Mesenchymal stem cell (in vitro differentiated cells and primary cell): Measurements from ENCODE around the gene USP28.

ENCODE experiments used
- DNase-seq: peaks from one replicate; pipeline ENCODE4 v3.0.0-alpha.2; 2013
- H2AFZ ChIP-seq: one replicate; pipeline ENCODE4 v1.6.1; 2013; ENCODE audit warnings: low read depth, mild to moderate bottlenecking, control low read depth, inconsistent platforms, low read length, moderate library complexity
- H2AK5ac ChIP-seq: 2 replicates; pipeline ENCODE4 v1.6.1; 2013; ENCODE audit warnings: low read length, moderate library complexity, mild to moderate bottlenecking, inconsistent platforms; ENCODE audit not compliant: severe bottlenecking
- H2BK120ac ChIP-seq: one replicate; pipeline ENCODE4 v1.6.1; 2013; ENCODE audit warnings: low read depth, mild to moderate bottlenecking, inconsistent platforms, low read length, moderate library complexity
- H2BK12ac ChIP-seq, 2 experiments: one replicate each; pipeline ENCODE4 v1.6.1; 2013; ENCODE audit warnings: inconsistent platforms in 2 of 2, low read length in 2 of 2, mild to moderate bottlenecking in 2 of 2, moderate library complexity in 2 of 2, control low read depth in 1 of 2
- H2BK15ac ChIP-seq: one replicate; pipeline ENCODE4 v1.6.1; 2013; ENCODE audit warnings: mild to moderate bottlenecking, low read depth, inconsistent platforms; ENCODE audit not compliant: poor library complexity, severe bottlenecking
- H2BK5ac ChIP-seq: 2 replicates; pipeline ENCODE4 v1.6.1; 2013; ENCODE audit warnings: low read depth, mild to moderate bottlenecking, low read length, control low read depth, inconsistent platforms; ENCODE audit not compliant: poor library complexity, severe bottlenecking
- H3K14ac ChIP-seq, 2 experiments: one replicate each; pipeline ENCODE4 v1.6.1; 2013; ENCODE audit warnings: inconsistent platforms in 2 of 2, low read length in 2 of 2, control low read depth in 1 of 2, mild to moderate bottlenecking in 1 of 2, moderate library complexity in 1 of 2
- H3K18ac ChIP-seq, 2 experiments: one replicate each; pipeline ENCODE4 v1.6.1; 2013; ENCODE audit warnings: inconsistent platforms in 2 of 2, low read length in 2 of 2, control low read depth in 1 of 2, low read depth in 1 of 2, mild to moderate bottlenecking in 1 of 2
- H3K23ac ChIP-seq, 2 experiments: one replicate each; pipeline ENCODE4 v1.6.1; 2013; ENCODE audit warnings: inconsistent platforms in 2 of 2, low read length in 2 of 2, mild to moderate bottlenecking in 2 of 2, moderate library complexity in 2 of 2, control low read depth in 1 of 2
- H3K27ac ChIP-seq: 2 replicates; pipeline ENCODE4 v1.5.1; 2013; ENCODE audit warnings: mild to moderate bottlenecking, moderate library complexity, low read length, control low read depth, inconsistent platforms; ENCODE audit not compliant: poor library complexity, severe bottlenecking
- H3K27me3 ChIP-seq, 2 experiments: 2 replicates each; pipeline versions ENCODE4 v1.6.1 to v1.7.0; 2013; ENCODE audit warnings: low read length in 2 of 2, mild to moderate bottlenecking in 2 of 2, moderate library complexity in 2 of 2, control low read depth in 1 of 2, inconsistent platforms in 1 of 2; ENCODE audit not compliant: control insufficient read depth in 1 of 2, insufficient read depth in 1 of 2
- H3K36me3 ChIP-seq, 2 experiments: 2 replicates each; pipeline versions ENCODE4 v1.6.1 to v1.7.0; 2013; ENCODE audit warnings: low read length in 2 of 2, control low read depth in 1 of 2, inconsistent platforms in 1 of 2, low read depth in 1 of 2, mild to moderate bottlenecking in 1 of 2; ENCODE audit not compliant: insufficient read depth in 2 of 2, control insufficient read depth in 1 of 2
- H3K4ac ChIP-seq, 2 experiments: one replicate each; pipeline ENCODE4 v1.6.1; 2013; ENCODE audit warnings: inconsistent platforms in 2 of 2, low read length in 2 of 2, mild to moderate bottlenecking in 2 of 2, moderate library complexity in 2 of 2, control low read depth in 1 of 2, low read depth in 1 of 2
- H3K4me1 ChIP-seq: 2 replicates; pipeline ENCODE4 v1.6.1; 2013; ENCODE audit warnings: low read depth, low read length, control low read depth; ENCODE audit not compliant: control insufficient read depth, insufficient read depth
- H3K4me2 ChIP-seq: 2 replicates; pipeline ENCODE4 v1.6.1; 2013; ENCODE audit warnings: low read length, mild to moderate bottlenecking, inconsistent platforms; ENCODE audit not compliant: poor library complexity, severe bottlenecking
- H3K4me3 ChIP-seq, 2 experiments: 2 replicates each; pipeline versions ENCODE4 v1.5.1 to v1.7.0; 2013; ENCODE audit warnings: low read length in 2 of 2, mild to moderate bottlenecking in 2 of 2, control low read depth in 1 of 2, low read depth in 1 of 2; ENCODE audit not compliant: insufficient read depth in 1 of 2
- H3K79me1 ChIP-seq: replicated peaks from 2 replicates; pipeline ENCODE4 v1.6.1; 2013; ENCODE audit warnings: mild to moderate bottlenecking, control low read depth, low read length, inconsistent platforms; ENCODE audit not compliant: poor library complexity, severe bottlenecking
- H3K9ac ChIP-seq: 2 replicates; pipeline ENCODE4 v1.7.0; 2013; ENCODE audit warnings: mild to moderate bottlenecking, low read length, moderate library complexity
- H3K9me3 ChIP-seq: 2 replicates; pipeline ENCODE4 v1.7.0; 2013; ENCODE audit warnings: mild to moderate bottlenecking, low read length; ENCODE audit not compliant: control insufficient read depth
- H4K8ac ChIP-seq: one replicate; pipeline ENCODE4 v1.6.1; 2013; ENCODE audit warnings: inconsistent platforms, mild to moderate bottlenecking, low read length, moderate library complexity
- H4K91ac ChIP-seq: one replicate; pipeline ENCODE4 v1.6.1; 2013; ENCODE audit warnings: mild to moderate bottlenecking, low read length, inconsistent platforms
- WGBS: methylation state at CpG from one replicate; pipeline ENCODE4 v1.1.7; 2013; ENCODE audit warnings: mixed read lengths; 5-methylcytosine and 5-hydroxymethylcytosine counted together

The USP28 gene

GRCh38 chr11:113894421-113894996 lies 19.1 kb upstream of the USP28 start:
- H3K4ac ChIP-seq: no peak overlapping the region
- H4K91ac ChIP-seq: no peak overlapping the region
- H2AFZ ChIP-seq: no peak overlapping the region
- no peak overlapping the region for H3K9ac ChIP-seq
- no peak overlapping the region for H3K23ac ChIP-seq
- H4K8ac ChIP-seq: no peak overlapping the region
- H2BK120ac ChIP-seq: no peak overlapping the region
- no peaks in the 10 kb centered on the region for H3K4me1 ChIP-seq
- no peak overlapping the region for H2BK12ac ChIP-seq
- no peak for DNase-seq
- H3K27me3 ChIP-seq: peaks cover 18 to 21% of the 10 kb centered on the region in 2 experiments
- H3K79me1 ChIP-seq: no peaks in the 10 kb centered on the region
- no peak overlapping the region for H3K14ac ChIP-seq
- no peak overlapping the region for H2AK5ac ChIP-seq
- 82% methylated on average over 8 of the region's 9 CpGs for WGBS
- no peaks in the 10 kb centered on the region for H3K36me3 ChIP-seq
- H3K4me2 ChIP-seq: no peak overlapping the region
- H2BK5ac ChIP-seq: no peak overlapping the region
- no peak overlapping the region for H3K27ac ChIP-seq
- H2BK15ac ChIP-seq: no peak overlapping the region
- no peak overlapping the region for H3K4me3 ChIP-seq
- H3K9me3 ChIP-seq: no peaks in the 10 kb centered on the region
- no peak overlapping the region for H3K18ac ChIP-seq

GRCh38 chr11:113888848-113889247 lies 13.5 kb upstream of the USP28 start:
- H2AK5ac ChIP-seq: no peak overlapping the region
- no peak overlapping the region for H3K18ac ChIP-seq
- no peak overlapping the region for H3K4me3 ChIP-seq
- H2BK120ac ChIP-seq: no peak overlapping the region
- H2BK12ac ChIP-seq: no peak overlapping the region
- H2BK5ac ChIP-seq: no peak overlapping the region
- no peaks in the 10 kb centered on the region for H3K79me1 ChIP-seq
- H3K9ac ChIP-seq: no peak overlapping the region
- H3K4ac ChIP-seq: no peak overlapping the region
- peaks cover 1% of the 10 kb centered on the region for H3K4me1 ChIP-seq
- no peak overlapping the region for H3K27ac ChIP-seq
- H3K36me3 ChIP-seq: no peaks in the 10 kb centered on the region
- DNase-seq: no peak
- H3K4me2 ChIP-seq: no peak overlapping the region
- H2AFZ ChIP-seq: no peak overlapping the region
- no peak overlapping the region for H4K8ac ChIP-seq
- H3K9me3 ChIP-seq: no peaks in the 10 kb centered on the region
- no peaks in the 10 kb centered on the region for H3K27me3 ChIP-seq
- H3K23ac ChIP-seq: no peak overlapping the region
- H2BK15ac ChIP-seq: no peak overlapping the region
- H4K91ac ChIP-seq: no peak overlapping the region
- no peak overlapping the region for H3K14ac ChIP-seq

GRCh38 chr11:113885897-113886296 lies 10.5 kb upstream of the USP28 start:
- no peak overlapping the region for H3K14ac ChIP-seq
- H4K91ac ChIP-seq: no peak overlapping the region
- no peak overlapping the region for H2BK12ac ChIP-seq
- 77% methylated on average over 3 of the region's 6 CpGs for WGBS
- no peaks in the 10 kb centered on the region for H3K36me3 ChIP-seq
- H3K79me1 ChIP-seq: no peaks in the 10 kb centered on the region
- H2BK5ac ChIP-seq: no peak overlapping the region
- H3K4ac ChIP-seq: no peak overlapping the region
- no peak overlapping the region for H3K27ac ChIP-seq
- H2BK15ac ChIP-seq: no peak overlapping the region
- H3K27me3 ChIP-seq: no peaks in the 10 kb centered on the region
- no peak overlapping the region for H3K9ac ChIP-seq
- no peak overlapping the region for H3K4me3 ChIP-seq
- no peak overlapping the region for H3K23ac ChIP-seq
- no peak overlapping the region for H3K18ac ChIP-seq
- no peak overlapping the region for H4K8ac ChIP-seq
- H2BK120ac ChIP-seq: no peak overlapping the region
- no peaks in the 10 kb centered on the region for H3K9me3 ChIP-seq
- H2AFZ ChIP-seq: no peak overlapping the region
- H3K4me1 ChIP-seq: peaks cover 1% of the 10 kb centered on the region
- no peak overlapping the region for H2AK5ac ChIP-seq
- no peak overlapping the region for H3K4me2 ChIP-seq
- no peak for DNase-seq

GRCh38 chr11:113884361-113884836 lies 9.0 kb upstream of the USP28 start:
- no peak overlapping the region for H3K4me3 ChIP-seq
- H3K27ac ChIP-seq: no peak overlapping the region
- no peak overlapping the region for H2AK5ac ChIP-seq
- H3K79me1 ChIP-seq: no peaks in the 10 kb centered on the region
- H2BK12ac ChIP-seq: no peak overlapping the region
- 71% methylated on average over 5 of the region's 7 CpGs for WGBS
- no peak overlapping the region for H3K14ac ChIP-seq
- H2BK5ac ChIP-seq: no peak overlapping the region
- no peak overlapping the region for H3K23ac ChIP-seq
- H3K36me3 ChIP-seq: no peaks in the 10 kb centered on the region
- no peaks in the 10 kb centered on the region for H3K9me3 ChIP-seq
- H2BK120ac ChIP-seq: no peak overlapping the region
- no peak overlapping the region for H2BK15ac ChIP-seq
- no peaks in the 10 kb centered on the region for H3K27me3 ChIP-seq
- no peak overlapping the region for H3K4me2 ChIP-seq
- no peak overlapping the region for H4K91ac ChIP-seq
- no peak overlapping the region for H3K18ac ChIP-seq
- peak; percentile 50 for DNase-seq
- no peak overlapping the region for H3K4ac ChIP-seq
- no peak overlapping the region for H3K9ac ChIP-seq
- no peak overlapping the region for H4K8ac ChIP-seq
- peaks cover 3% of the 10 kb centered on the region for H3K4me1 ChIP-seq
- H2AFZ ChIP-seq: no peak overlapping the region
